HS-27A (cell line): Measurements from ENCODE around the gene OR4A47.
"Not testable (repeated sequence)": the region's sequence is repeated elsewhere in the genome, so short reads cannot be mapped to it uniquely, and the experiment has no call there.

Source experiments
- DNase-seq: peaks from one replicate; pipeline ENCODE4 v3.0.0-alpha.2; 2012; ENCODE audit warnings: low read depth, missing footprints

The OR4A47 gene

GRCh38 chr11:48488493-48488892 is at the start of gene OR4A47:
Gene OR4A47, plus strand, starts transcription at chr11:48488793. Its CDS starts 0 bp downstream, at chr11:48488793.
- DNase-seq, result not testable (repeated sequence)

GRCh38 chr11:48455909-48456308 is 32.7 kb upstream of the OR4A47 start:
- not testable (repeated sequence) for DNase-seq

GRCh38 chr11:48473966-48474365 is 14.6 kb upstream of the OR4A47 start:
- DNase-seq, result not testable (repeated sequence)

GRCh38 chr11:48474703-48475102 is 13.9 kb upstream of the OR4A47 start:
- DNase-seq, result not testable (repeated sequence)

GRCh38 chr11:48506169-48506568 is 17.6 kb downstream of the OR4A47 start:
- DNase-seq, result not testable (repeated sequence)

- DNase-seq, result no peak
Observed at GRCh38 chr11:48538991-48539390, 50.4 kb downstream of the OR4A47 start.
